Measurements from ENCODE around the gene ROMO1.
A peak's percentile ranks its signal among the peaks of the same experiment; 100 is the strongest.
"Not testable (repeated sequence)": the region's sequence is repeated elsewhere in the genome, so short reads cannot be mapped to it uniquely, and the experiment has no call there.

ROMO1 gene

GRCh38 chr20:35664466-35665206 lies 34.6 kb upstream of the ROMO1 start, which contains the start of the genes CPNE1 and RBM12:
Gene CPNE1, minus strand, starts transcription at chr20:35664900. Its CDS starts 31,977 bp downstream, at chr20:35632923.
Gene RBM12, minus strand, starts transcription at chr20:35664900. Its CDS starts 9,578 bp downstream, at chr20:35655322.
- no peak for TF ChIP-seq ZNF274 (IDR thresholded peaks at IDR 0.05; ENCODE audit: low read depth, low read length)
- H3K4me3 ChIP-seq (ENCODE audit: low read length) = peak within 1 kb of the TSS; percentile 80

DNA sequence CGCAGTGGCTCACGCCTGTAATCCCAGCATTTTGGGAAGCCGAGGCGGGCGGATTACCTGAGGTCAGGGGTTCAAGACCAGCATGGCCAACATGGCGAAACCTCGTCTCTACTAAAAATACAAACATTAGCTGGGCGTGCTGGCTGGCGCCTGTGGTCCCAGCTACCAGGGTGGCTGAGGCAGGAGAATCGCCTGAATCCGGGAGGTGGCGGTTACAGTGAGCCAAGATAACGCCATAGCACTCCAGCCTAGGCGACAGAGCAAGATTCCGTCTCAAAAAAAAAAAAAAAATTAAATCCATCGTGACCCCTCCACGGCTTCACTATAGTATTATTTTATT lies 33.3 kb upstream of the ROMO1 start:
- H3K4me3 ChIP-seq (ENCODE audit: low read length) = no peak overlapping the region
- TF ChIP-seq ZNF274 (IDR thresholded peaks at IDR 0.05; ENCODE audit: low read depth, low read length) = no peak

DNA sequence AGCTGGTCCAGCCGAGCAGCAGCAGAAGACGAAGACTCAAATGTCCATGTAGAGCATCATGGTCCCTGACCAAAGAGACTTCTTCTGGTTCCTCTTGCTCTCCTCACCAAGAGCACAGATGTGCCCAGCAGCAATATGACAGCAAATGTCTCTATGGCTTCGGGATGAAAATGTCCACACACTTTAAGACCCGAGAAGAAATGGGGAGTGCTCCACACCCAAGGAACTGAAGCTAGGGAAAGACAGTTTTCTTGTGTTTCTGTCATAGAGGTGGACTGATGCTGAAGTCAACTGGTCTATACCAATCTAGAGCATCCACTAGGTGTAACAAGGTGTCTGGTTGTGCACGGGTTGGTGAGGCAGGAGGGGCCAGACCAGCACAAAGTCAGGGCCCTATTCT lies 30.0 kb upstream of the ROMO1 start:
- H3K4me3 ChIP-seq (ENCODE audit: low read length) = no peak overlapping the region
- no peak for TF ChIP-seq ZNF274 (IDR thresholded peaks at IDR 0.05; ENCODE audit: low read depth, low read length)

GRCh38 chr20:35669681-35670080 lies 29.5 kb upstream of the ROMO1 start:
- H3K4me3 ChIP-seq (ENCODE audit: low read length) = no peak overlapping the region
- TF ChIP-seq ZNF274 (IDR thresholded peaks at IDR 0.05; ENCODE audit: low read depth, low read length) = no peak

GRCh38 chr20:35673884-35674283 lies 25.3 kb upstream of the ROMO1 start:
- H3K4me3 ChIP-seq (ENCODE audit: low read length) = no peak overlapping the region
- TF ChIP-seq ZNF274 (IDR thresholded peaks at IDR 0.05; ENCODE audit: low read depth, low read length) = no peak

GRCh38 chr20:35674921-35675320 lies 24.3 kb upstream of the ROMO1 start:
- no peak for TF ChIP-seq ZNF274 (IDR thresholded peaks at IDR 0.05; ENCODE audit: low read depth, low read length)
- no peak overlapping the region for H3K4me3 ChIP-seq (ENCODE audit: low read length)

DNA sequence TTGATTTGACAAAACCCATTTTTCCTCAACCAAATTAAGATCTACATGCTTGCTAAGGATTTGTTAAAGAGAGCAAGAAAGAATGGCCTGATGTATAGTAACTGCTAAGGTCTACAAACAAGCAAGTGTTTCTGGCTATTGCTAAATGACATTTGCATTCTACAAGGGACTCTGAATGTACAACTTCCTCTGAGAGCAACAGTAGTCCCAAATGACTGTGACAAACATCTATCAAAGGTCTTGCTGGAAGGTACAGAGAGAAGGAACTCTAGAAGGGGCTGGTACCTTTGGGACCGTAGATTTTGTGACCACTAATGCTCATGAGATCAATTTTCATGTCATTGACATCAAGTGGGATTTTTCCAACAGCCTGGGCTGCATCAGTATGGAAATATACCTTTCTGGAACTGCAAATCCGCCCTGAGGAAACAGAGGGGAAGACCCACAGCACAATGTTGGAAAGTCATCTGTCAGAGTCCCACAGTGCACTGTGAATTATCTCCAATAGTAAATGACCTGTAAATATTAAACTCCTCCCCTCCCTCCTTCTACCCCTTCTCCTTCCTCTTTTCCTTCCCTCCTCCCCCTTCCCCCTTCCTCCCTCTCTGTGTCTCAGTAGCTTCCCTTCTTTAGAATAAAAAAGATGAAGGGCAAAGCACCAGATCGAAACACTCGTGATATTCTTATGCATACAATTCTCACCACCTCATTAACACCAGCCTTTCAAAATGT lies 18.6 kb upstream of the ROMO1 start:
- no peak for TF ChIP-seq ZNF274 (IDR thresholded peaks at IDR 0.05; ENCODE audit: low read depth, low read length)
- H3K4me3 ChIP-seq (ENCODE audit: low read length) = no peak overlapping the region

GRCh38 chr20:35681960-35682359 lies 17.2 kb upstream of the ROMO1 start:
- no peak for TF ChIP-seq ZNF274 (IDR thresholded peaks at IDR 0.05; ENCODE audit: low read depth, low read length)
- no peak overlapping the region for H3K4me3 ChIP-seq (ENCODE audit: low read length)

- H3K4me3 ChIP-seq (ENCODE audit: low read length) = not testable (repeated sequence)
Measured at GRCh38 chr20:35685368-35685767, 13.8 kb upstream of the ROMO1 start.

- not testable (repeated sequence) for H3K4me3 ChIP-seq (ENCODE audit: low read length)
Measured at GRCh38 chr20:35686872-35687271, 12.3 kb upstream of the ROMO1 start.

DNA sequence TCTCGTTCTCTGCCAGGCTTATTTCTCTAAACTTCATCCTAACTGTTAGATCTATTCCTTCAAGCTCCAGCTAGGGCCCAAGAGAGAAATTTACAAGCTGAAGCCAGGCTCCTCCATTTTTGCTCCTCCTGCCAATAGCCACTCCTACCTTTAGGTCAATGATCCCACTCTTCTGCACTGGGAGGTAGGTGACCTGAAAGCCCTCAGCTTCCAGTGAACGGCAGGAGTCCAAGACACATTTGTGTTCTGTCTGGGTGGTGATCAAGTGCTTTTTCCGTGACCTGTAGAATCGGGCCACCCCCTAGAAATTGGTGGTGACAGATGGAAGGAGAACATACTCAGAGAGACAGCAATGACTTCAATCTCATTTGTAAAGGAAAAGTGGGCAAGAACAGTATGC lies 8.9 kb upstream of the ROMO1 start:
- no peak for TF ChIP-seq ZNF274 (IDR thresholded peaks at IDR 0.05; ENCODE audit: low read depth, low read length)

DNA sequence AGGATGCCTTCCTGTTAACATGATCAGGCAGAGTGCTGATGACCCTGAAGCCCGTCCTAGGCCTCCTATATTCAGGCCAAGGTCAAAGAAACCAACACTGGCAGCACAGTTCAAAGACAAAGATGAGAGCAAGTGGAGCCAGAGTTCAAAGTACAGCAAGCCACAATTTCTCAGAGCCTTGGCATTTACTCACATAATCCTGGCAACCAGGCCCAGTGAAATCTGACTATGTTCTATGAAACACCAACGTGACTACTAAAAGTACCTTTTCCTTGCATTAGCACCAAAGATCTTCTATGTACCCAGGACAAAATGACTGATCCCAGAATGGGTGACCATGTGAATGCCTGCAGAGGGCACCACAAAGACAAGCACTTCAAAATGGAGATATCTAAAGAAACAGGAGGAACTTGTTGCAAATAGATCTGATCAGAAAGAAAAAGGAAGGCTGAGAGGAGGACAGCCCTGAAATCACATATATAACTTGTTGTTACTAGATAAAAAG lies 3.9 kb upstream of the ROMO1 start:
- no peak overlapping the region for H3K4me3 ChIP-seq (ENCODE audit: low read length)
- TF ChIP-seq ZNF274 (IDR thresholded peaks at IDR 0.05; ENCODE audit: low read depth, low read length) = no peak

More for the DNA sequence above, 8.9 kb upstream of the ROMO1 start:
- no peak overlapping the region for H3K4me3 ChIP-seq (ENCODE audit: low read length)

DNA sequence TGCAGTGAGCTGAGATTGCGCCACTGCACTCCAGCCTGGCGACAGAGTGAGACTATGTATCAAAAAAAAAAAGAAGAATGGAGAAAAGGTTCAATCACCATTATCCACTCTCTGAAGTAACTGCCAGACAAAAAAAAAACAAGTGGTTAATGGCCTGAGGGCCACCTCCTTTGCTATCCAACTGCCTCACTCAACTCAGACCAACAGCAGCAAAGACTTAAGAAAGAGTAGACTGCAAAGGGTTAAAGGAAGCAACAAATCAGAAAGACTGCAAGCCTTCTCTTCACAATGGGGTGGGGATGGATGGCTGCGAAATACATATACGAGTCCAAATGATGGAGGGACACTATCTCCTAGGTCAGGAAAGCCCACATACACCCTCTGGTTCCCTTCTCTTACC lies 3.2 kb upstream of the ROMO1 start:
- H3K4me3 ChIP-seq (ENCODE audit: low read length) = no peak overlapping the region
- TF ChIP-seq ZNF274 (IDR thresholded peaks at IDR 0.05; ENCODE audit: low read depth, low read length) = no peak

DNA sequence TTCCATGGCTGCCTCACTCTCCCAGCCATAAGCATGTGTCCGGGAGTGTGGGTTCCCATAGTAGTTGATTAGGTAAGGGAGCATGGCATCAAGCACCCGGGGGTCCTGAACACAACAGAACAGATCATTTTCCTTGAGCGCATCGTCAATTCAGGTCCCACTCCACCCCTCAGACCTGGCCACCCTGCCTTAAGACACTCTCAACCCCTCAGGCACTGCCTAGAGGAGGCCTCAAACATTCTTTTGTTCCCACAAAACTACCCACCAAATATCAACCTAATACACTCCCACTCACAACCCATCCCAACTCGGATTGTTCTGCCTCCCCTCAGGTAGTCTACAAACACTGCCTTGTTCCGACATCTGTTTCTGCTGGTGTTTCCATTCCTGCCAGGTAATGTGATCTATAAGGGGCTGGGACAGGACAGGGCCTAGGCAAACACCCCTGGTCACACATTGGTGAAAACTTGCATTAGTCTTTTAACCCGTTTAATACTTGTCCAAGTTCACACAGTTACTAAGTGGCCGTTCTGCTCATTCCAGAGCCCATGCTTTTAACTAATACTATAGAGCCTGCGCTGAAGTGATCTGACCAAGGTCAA lies 1.4 kb upstream of the ROMO1 start:
- TF ChIP-seq ZNF274 (IDR thresholded peaks at IDR 0.05; ENCODE audit: low read depth, low read length) = no peak

More for the DNA sequence above, 1.4 kb upstream of the ROMO1 start:
- H3K4me3 ChIP-seq (ENCODE audit: low read length) = peak overlapping the region; percentile 87; the same call in 1 of the 2 replicates
